PC-9 (cell line): ENCODE measurements around the gene UNC5C. TPM values are rescaled to one million over a fixed set of nuclear protein-coding genes. Genes with fewer than 3 reads are reported as not detected.

Experiments used
- BruUV-seq: library from RNA; stranded (reverse); fragments of 400-500 nt; replicated peaks from 2 replicates; lab custom pipeline; 2021; lab: Mats Ljungman, UMichigan
- CTCF ChIA-PET: fragments of 300-600 bp; sonication (Branson Sonifier 250); formaldehyde crosslinking; loops from one replicate; lab custom pipeline; 2022; ENCODE audit warnings: antibody characterized with exemption; lab: Charles Lee
- POLR2A ChIA-PET: fragments of 300-600 bp; sonication (Branson Sonifier 250); formaldehyde crosslinking; loops from one replicate; lab custom pipeline; 2022; ENCODE audit warnings: antibody characterized with exemption; ENCODE audit not compliant: unreplicated experiment; lab: Charles Lee
- DNase-seq, 2 experiments: peaks; one replicate each; pipeline versions ENCODE4 v3.0.0 to v3.0.0-alpha.2; 2015 to 2022; ENCODE audit warnings: mixed read lengths in 1 of 2
- H2AFZ ChIP-seq: fragments of 200-600 bp; sonication (generic); 2 replicates; pipeline ENCODE4 v1.8.1; 2017; ENCODE audit warnings: antibody characterized with exemption
- H3F3A ChIP-seq: fragments of 200-600 bp; sonication (generic); 2 replicates; pipeline ENCODE4 v1.8.1; 2017; ENCODE audit warnings: antibody characterized with exemption, mild to moderate bottlenecking, low read depth; ENCODE audit not compliant: insufficient read depth
- H3K27ac ChIP-seq: fragments of 200-600 bp; sonication (generic); 2 replicates; pipeline ENCODE4 v1.6.1; 2016; ENCODE audit warnings: mixed run types
- H3K27me3 ChIP-seq: fragments of 200-600 bp; sonication (generic); 2 replicates; pipeline ENCODE4 v1.6.1; 2016; ENCODE audit warnings: low read depth, mixed run types; ENCODE audit not compliant: insufficient read depth
- H3K36me3 ChIP-seq: fragments of 200-600 bp; sonication (generic); 2 replicates; pipeline ENCODE4 v1.6.1; 2016; ENCODE audit warnings: low read depth, mixed run types
- H3K4me1 ChIP-seq: fragments of 200-600 bp; sonication (generic); replicated peaks from 2 replicates; pipeline ENCODE4 v1.6.1; 2016; ENCODE audit warnings: mixed run types; ENCODE audit not compliant: insufficient read depth
- H3K4me2 ChIP-seq: fragments of 200-600 bp; sonication (generic); 2 replicates; pipeline ENCODE4 v1.6.1; 2017; ENCODE audit warnings: mixed run types
- H3K4me3 ChIP-seq: fragments of 200-600 bp; sonication (generic); 2 replicates; pipeline ENCODE4 v1.6.1; 2016; ENCODE audit warnings: mixed run types
- H3K79me2 ChIP-seq: fragments of 200-600 bp; sonication (generic); 2 replicates; pipeline ENCODE4 v1.6.1; 2017; ENCODE audit warnings: low read depth, mixed run types
- H3K9me2 ChIP-seq: fragments of 200-600 bp; sonication (generic); 2 replicates; pipeline ENCODE4 v1.8.1; 2017; ENCODE audit warnings: mild to moderate bottlenecking; ENCODE audit not compliant: insufficient read depth
- H3K9me3 ChIP-seq: fragments of 200-600 bp; sonication (generic); 2 replicates; pipeline ENCODE4 v1.8.1; 2016; ENCODE audit warnings: low read depth; ENCODE audit not compliant: insufficient read depth
- H4K20me1 ChIP-seq: fragments of 200-600 bp; sonication (generic); 2 replicates; pipeline ENCODE4 v1.8.1; 2017; ENCODE audit not compliant: insufficient read depth
- EZH2 ChIP-seq: fragments of 200-600 bp; sonication (generic); IDR thresholded peaks from 2 replicates; pipeline ENCODE4 v1.8.0; 2017; ENCODE audit warnings: antibody characterized with exemption, low read depth
- intact Hi-C: fragments of 100-400 bp; cut with micrococcal nuclease; formaldehyde crosslinking; loops from one replicate; pipeline ENCODE4 v1.10.0; 2022; ENCODE audit not compliant: unreplicated experiment
- total RNA-seq: library from RNA; stranded (reverse); gene quantifications from 2 replicates; pipeline ENCODE4 v1.2.3, GENCODE V29; 2021
- TF ChIP-seq, protein P1 (sequence below): fragments of 200-600 bp; sonication (generic); conservative IDR thresholded peaks from 2 replicates; pipeline ENCODE4 v1.6.1; 2017; ENCODE audit warnings: mixed run types, antibody characterized with exemption, mild to moderate bottlenecking, moderate library complexity

UNC5C gene
- total RNA-seq, 1 experiment from 2014 or later: not detected

DNA sequence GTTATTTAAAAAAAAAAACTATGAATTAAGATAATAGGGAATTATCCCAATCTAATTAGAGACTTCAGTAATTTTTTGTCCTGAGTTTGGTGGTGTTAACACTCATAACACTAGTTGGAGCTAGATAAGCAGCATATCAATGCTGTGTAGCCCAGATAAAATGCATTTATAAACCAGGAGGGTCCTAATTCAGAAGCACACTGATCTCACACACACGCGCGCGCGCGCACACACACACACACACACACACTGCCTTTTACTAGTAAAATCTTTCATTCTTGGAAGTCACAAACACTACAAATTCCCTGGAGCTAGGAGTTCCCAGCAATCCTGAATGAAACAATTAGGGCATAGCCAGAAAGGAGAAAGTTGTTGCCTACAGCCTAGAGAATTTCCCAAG lies 3.2 kb downstream of the UNC5C start:
- Histone ChIP-seq H3K27ac (no peak overlapping the region), H3K9me3 (no peaks in the 10 kb centered on the region), H4K20me1 (no peaks in the 10 kb centered on the region), H3K9me2 (no peaks in the 10 kb centered on the region), H3K4me1 (no peaks in the 10 kb centered on the region), H3K79me2 (no peaks in the 10 kb centered on the region), H3K4me2 (no peak overlapping the region), H3K27me3 (no peaks in the 10 kb centered on the region), H3K36me3 (no peaks in the 10 kb centered on the region), H3F3A (no peaks in the 10 kb centered on the region), H2AFZ (no peak overlapping the region), H3K4me3 (no peak overlapping the region)
- POLR2A ChIA-PET: no interaction called here
- intact Hi-C loops: no loop called here
- DNase-seq: no peak
- TF ChIP-seq, protein P1, sequence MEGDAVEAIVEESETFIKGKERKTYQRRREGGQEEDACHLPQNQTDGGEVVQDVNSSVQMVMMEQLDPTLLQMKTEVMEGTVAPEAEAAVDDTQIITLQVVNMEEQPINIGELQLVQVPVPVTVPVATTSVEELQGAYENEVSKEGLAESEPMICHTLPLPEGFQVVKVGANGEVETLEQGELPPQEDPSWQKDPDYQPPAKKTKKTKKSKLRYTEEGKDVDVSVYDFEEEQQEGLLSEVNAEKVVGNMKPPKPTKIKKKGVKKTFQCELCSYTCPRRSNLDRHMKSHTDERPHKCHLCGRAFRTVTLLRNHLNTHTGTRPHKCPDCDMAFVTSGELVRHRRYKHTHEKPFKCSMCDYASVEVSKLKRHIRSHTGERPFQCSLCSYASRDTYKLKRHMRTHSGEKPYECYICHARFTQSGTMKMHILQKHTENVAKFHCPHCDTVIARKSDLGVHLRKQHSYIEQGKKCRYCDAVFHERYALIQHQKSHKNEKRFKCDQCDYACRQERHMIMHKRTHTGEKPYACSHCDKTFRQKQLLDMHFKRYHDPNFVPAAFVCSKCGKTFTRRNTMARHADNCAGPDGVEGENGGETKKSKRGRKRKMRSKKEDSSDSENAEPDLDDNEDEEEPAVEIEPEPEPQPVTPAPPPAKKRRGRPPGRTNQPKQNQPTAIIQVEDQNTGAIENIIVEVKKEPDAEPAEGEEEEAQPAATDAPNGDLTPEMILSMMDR: no peak
- no peak for TF ChIP-seq EZH2
- BruUV-seq: no TSS peak
- CTCF ChIA-PET: no interaction called here

DNA sequence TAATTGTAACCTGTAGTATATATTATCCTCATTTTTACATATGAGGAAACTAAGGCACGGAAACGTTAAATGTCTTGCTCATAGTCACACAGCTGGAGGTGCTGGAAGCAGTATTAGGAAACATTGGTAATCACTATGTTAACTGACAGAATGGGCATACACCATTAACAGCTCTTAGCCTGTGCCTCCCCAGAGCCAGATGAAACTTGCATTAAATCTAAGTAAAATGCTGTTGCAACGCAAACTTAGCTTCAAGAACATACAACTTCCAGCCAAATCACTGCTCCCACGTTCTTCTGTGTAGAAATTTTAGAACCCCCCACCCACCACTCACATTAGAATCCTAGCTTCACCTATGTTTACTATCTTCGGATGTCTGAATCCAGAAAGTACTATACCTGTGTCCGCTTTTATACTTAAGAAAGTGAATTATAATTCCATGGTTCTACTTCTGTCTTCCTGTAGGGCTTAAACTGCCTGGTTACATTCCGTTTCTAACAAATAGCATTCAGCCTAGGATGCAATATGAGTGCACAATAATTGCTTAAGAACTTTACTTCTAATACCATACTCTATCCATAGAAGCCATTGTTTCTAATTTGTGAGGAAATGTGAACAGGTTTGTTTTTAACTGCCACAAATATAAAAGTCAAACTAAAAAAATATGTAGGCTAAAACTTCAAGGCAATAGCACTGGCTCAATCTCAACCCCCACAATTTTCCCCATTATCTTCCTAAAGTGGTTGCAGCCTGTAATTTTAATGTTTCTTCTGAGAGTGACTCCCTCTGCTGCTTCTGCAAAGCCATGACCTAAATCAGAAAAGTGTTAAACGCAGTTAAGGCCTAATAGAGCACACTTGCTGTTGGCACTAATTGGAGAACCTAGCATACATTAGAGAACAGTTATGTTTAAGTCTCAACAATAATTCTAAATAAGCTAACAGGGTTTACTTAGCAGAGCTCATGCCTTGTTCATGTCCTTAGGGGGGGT lies 4.4 kb downstream of the UNC5C start:
- Histone ChIP-seq H3K27me3 (no peaks in the 10 kb centered on the region), H3K79me2 (no peaks in the 10 kb centered on the region), H3K4me2 (no peak overlapping the region), H3K36me3 (no peaks in the 10 kb centered on the region), H2AFZ (no peak overlapping the region), H4K20me1 (no peaks in the 10 kb centered on the region), H3K4me3 (no peak overlapping the region), H3K4me1 (no peaks in the 10 kb centered on the region), H3K9me2 (no peaks in the 10 kb centered on the region), H3K27ac (no peak overlapping the region), H3F3A (no peaks in the 10 kb centered on the region), H3K9me3 (no peaks in the 10 kb centered on the region)
- DNase-seq: no peak
- CTCF ChIA-PET: no interaction called here
- TF ChIP-seq, protein P1: no peak
- BruUV-seq: no TSS peak
- intact Hi-C loops: no loop called here
- POLR2A ChIA-PET: no interaction called here

DNA sequence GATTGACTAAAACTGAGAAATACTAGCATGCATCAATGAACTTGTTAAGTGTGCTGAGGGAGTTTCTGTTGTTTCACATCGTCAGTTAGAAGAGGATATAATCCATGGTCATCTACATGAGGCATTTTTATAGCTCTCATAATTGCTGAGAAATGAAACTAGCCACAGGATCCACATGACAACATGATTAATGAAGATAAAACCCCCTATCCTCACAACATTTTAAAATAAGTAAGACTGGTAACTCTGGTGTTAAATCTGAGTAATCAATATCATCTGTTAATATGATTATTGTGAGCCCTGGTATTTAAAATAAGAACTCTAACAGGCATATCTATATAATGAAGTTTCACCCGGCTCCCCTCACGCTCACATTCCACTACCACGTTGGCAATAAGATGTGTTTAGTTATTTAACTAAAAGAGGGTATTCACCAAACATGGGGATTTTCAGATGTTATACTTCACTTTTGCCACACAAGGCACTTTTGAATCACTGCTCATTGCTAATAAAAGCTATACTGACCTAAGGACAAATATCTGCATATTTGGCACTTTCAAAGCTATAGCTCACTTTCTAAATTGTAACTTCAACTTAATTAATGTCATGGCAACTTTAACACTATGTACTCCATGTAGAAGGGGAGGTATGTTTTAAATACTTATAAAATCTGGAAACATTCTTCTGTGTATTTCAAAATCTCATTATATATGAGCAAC lies 6.7 kb downstream of the UNC5C start:
- intact Hi-C loops: no loop called here
- Histone ChIP-seq H3K9me3 (no peaks in the 10 kb centered on the region), H3K4me1 (no peaks in the 10 kb centered on the region), H3K79me2 (no peaks in the 10 kb centered on the region), H4K20me1 (no peaks in the 10 kb centered on the region), H3K4me3 (no peak overlapping the region), H2AFZ (no peak overlapping the region), H3K36me3 (no peaks in the 10 kb centered on the region), H3K9me2 (no peaks in the 10 kb centered on the region), H3K27ac (no peak overlapping the region), H3F3A (no peaks in the 10 kb centered on the region), H3K27me3 (no peaks in the 10 kb centered on the region), H3K4me2 (no peak overlapping the region)
- CTCF ChIA-PET: no interaction called here
- no TSS peak for BruUV-seq
- DNase-seq: no peak
- no peak for TF ChIP-seq EZH2
- TF ChIP-seq, protein P1: no peak
- POLR2A ChIA-PET: no interaction called here
